SK-N-SH treated with all-trans-retinoic acid at 6 μM for 48 hours (cell line): ENCODE data around the gene MLXIP.

Experiments used
- ATAC-seq: fragments of 200-7000 bp; cut with Tn5 transposase; 3 replicates; pipeline ENCODE4 v1.9.1; 2020; ENCODE audit warnings: mild to moderate bottlenecking, moderate library complexity
- ARNTL ChIP-seq: fragments of 450-650 bp; formaldehyde crosslinking; IDR thresholded peaks from 2 replicates; pipeline ENCODE4 v1.5.0; 2020; ENCODE audit warnings: low read depth, mild to moderate bottlenecking, moderate library complexity, borderline replicate concordance
- BACH2 ChIP-seq: fragments of 250-450 bp; sonication (Bioruptor Pico); IDR thresholded peaks from 2 replicates; pipeline ENCODE4 v1.9.0; 2021; ENCODE audit warnings: mild to moderate bottlenecking, borderline replicate concordance
- CSDC2 ChIP-seq: fragments of 250-450 bp; sonication (Bioruptor Pico); IDR thresholded peaks from 2 replicates; pipeline ENCODE4 v1.5.0; 2020; ENCODE audit warnings: mild to moderate bottlenecking, moderate library complexity
- ESRRG ChIP-seq: fragments of 250-450 bp; sonication (Bioruptor Pico); IDR thresholded peaks from 2 replicates; pipeline ENCODE4 v1.6.1; 2021; ENCODE audit warnings: mild to moderate bottlenecking
- GLIS3 ChIP-seq: fragments of 250-450 bp; sonication (Bioruptor Pico); IDR thresholded peaks from 2 replicates; pipeline ENCODE4 v1.5.0; 2020; ENCODE audit warnings: mild to moderate bottlenecking, moderate library complexity
- ISL1 ChIP-seq: fragments of 250-450 bp; sonication (Bioruptor Pico); IDR thresholded peaks from 2 replicates; pipeline ENCODE4 v2.1.2; 2022; ENCODE audit warnings: mild to moderate bottlenecking, moderate library complexity
- OSR1 ChIP-seq: fragments of 250-450 bp; sonication (Bioruptor Pico); IDR thresholded peaks from 2 replicates; pipeline ENCODE4 v1.8.0; 2022; ENCODE audit warnings: moderate library complexity, mild to moderate bottlenecking, inconsistent platforms
- PPARA ChIP-seq: fragments of 250-450 bp; sonication (Bioruptor Pico); IDR thresholded peaks from 2 replicates; pipeline ENCODE4 v1.5.0; 2020; ENCODE audit warnings: mild to moderate bottlenecking, borderline replicate concordance
- RARB ChIP-seq: fragments of 250-450 bp; sonication (Bioruptor Pico); IDR thresholded peaks from 2 replicates; pipeline ENCODE4 v1.8.0; 2021; ENCODE audit warnings: mild to moderate bottlenecking, moderate library complexity
- SNAI2 ChIP-seq: fragments of 250-450 bp; sonication (Bioruptor Pico); IDR thresholded peaks from 2 replicates; pipeline ENCODE4 v1.5.0; 2020; ENCODE audit warnings: mild to moderate bottlenecking, moderate library complexity
- TCF4 ChIP-seq: fragments of 250-450 bp; sonication (Bioruptor Pico); IDR thresholded peaks from 2 replicates; pipeline ENCODE4 v1.8.0; 2021; ENCODE audit warnings: mild to moderate bottlenecking, moderate library complexity, borderline replicate concordance
- TOX ChIP-seq: fragments of 250-450 bp; sonication (Bioruptor Pico); IDR thresholded peaks from 2 replicates; pipeline ENCODE4 v1.8.0; 2021; ENCODE audit warnings: mild to moderate bottlenecking, moderate library complexity, borderline replicate concordance
- ZC3H10 ChIP-seq: fragments of 250-450 bp; sonication (Bioruptor Pico); IDR thresholded peaks from 2 replicates; pipeline ENCODE4 v1.5.1; 2021; ENCODE audit warnings: mild to moderate bottlenecking, moderate library complexity
- ZFP3 ChIP-seq: fragments of 250-450 bp; sonication (Bioruptor Pico); IDR thresholded peaks from 2 replicates; pipeline ENCODE4 v1.5.0; 2020; ENCODE audit warnings: mild to moderate bottlenecking, moderate library complexity
- ZFP30 ChIP-seq: fragments of 450-650 bp; formaldehyde crosslinking; IDR thresholded peaks from 2 replicates; pipeline ENCODE4 v1.5.0; 2022; ENCODE audit warnings: mild to moderate bottlenecking, moderate library complexity
- ZNF565 ChIP-seq: fragments of 450-650 bp; formaldehyde crosslinking; conservative IDR thresholded peaks from 2 replicates; pipeline ENCODE4 v1.5.0; 2020; ENCODE audit warnings: low read depth, mild to moderate bottlenecking, moderate library complexity
- ZNF70 ChIP-seq: fragments of 450-650 bp; formaldehyde crosslinking; IDR thresholded peaks from 2 replicates; pipeline ENCODE4 v1.5.0; 2020; ENCODE audit warnings: mild to moderate bottlenecking, moderate library complexity
- ZNF8 ChIP-seq: fragments of 450-650 bp; formaldehyde crosslinking; IDR thresholded peaks from 2 replicates; pipeline ENCODE4 v1.5.0; 2020; ENCODE audit warnings: mild to moderate bottlenecking, moderate library complexity
- TF ChIP-seq, protein P1 (sequence below): fragments of 250-450 bp; sonication (Bioruptor Pico); IDR thresholded peaks from 2 replicates; pipeline ENCODE4 v1.5.1; 2021; ENCODE audit warnings: mild to moderate bottlenecking, moderate library complexity
- TF ChIP-seq, protein P2 (sequence below): fragments of 250-450 bp; sonication (Bioruptor Pico); IDR thresholded peaks from 2 replicates; pipeline ENCODE4 v1.8.0; 2020; ENCODE audit warnings: mild to moderate bottlenecking, moderate library complexity, borderline replicate concordance
- TF ChIP-seq, protein P3 (sequence below): fragments of 250-450 bp; sonication (Bioruptor Pico); IDR thresholded peaks from 2 replicates; pipeline ENCODE4 v1.5.1; 2020; ENCODE audit warnings: low read depth, mild to moderate bottlenecking, moderate library complexity

The MLXIP gene

GRCh38 chr12:122089077-122089476 lies 10.5 kb downstream of the MLXIP start:
- TF ChIP-seq, protein P1, sequence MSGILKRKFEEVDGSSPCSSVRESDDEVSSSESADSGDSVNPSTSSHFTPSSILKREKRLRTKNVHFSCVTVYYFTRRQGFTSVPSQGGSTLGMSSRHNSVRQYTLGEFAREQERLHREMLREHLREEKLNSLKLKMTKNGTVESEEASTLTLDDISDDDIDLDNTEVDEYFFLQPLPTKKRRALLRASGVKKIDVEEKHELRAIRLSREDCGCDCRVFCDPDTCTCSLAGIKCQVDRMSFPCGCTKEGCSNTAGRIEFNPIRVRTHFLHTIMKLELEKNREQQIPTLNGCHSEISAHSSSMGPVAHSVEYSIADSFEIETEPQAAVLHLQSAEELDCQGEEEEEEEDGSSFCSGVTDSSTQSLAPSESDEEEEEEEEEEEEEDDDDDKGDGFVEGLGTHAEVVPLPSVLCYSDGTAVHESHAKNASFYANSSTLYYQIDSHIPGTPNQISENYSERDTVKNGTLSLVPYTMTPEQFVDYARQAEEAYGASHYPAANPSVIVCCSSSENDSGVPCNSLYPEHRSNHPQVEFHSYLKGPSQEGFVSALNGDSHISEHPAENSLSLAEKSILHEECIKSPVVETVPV (CRISPR knock-in tag): no peak
- TF ChIP-seq ARNTL (no peak), ZC3H10 (CRISPR knock-in tag) (no peak), SNAI2 (no peak), ZFP30 (CRISPR knock-in tag) (no peak), ESRRG (CRISPR knock-in tag) (no peak), ZNF8 (no peak), CSDC2 (CRISPR knock-in tag) (no peak), TCF4 (no peak), BACH2 (CRISPR knock-in tag) (no peak), ZNF70 (no peak)
- TF ChIP-seq, protein P2, sequence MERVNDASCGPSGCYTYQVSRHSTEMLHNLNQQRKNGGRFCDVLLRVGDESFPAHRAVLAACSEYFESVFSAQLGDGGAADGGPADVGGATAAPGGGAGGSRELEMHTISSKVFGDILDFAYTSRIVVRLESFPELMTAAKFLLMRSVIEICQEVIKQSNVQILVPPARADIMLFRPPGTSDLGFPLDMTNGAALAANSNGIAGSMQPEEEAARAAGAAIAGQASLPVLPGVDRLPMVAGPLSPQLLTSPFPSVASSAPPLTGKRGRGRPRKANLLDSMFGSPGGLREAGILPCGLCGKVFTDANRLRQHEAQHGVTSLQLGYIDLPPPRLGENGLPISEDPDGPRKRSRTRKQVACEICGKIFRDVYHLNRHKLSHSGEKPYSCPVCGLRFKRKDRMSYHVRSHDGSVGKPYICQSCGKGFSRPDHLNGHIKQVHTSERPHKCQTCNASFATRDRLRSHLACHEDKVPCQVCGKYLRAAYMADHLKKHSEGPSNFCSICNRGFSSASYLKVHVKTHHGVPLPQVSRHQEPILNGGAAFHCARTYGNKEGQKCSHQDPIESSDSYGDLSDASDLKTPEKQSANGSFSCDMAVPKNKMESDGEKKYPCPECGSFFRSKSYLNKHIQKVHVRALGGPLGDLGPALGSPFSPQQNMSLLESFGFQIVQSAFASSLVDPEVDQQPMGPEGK: no peak
- ATAC-seq: no peak

DNA sequence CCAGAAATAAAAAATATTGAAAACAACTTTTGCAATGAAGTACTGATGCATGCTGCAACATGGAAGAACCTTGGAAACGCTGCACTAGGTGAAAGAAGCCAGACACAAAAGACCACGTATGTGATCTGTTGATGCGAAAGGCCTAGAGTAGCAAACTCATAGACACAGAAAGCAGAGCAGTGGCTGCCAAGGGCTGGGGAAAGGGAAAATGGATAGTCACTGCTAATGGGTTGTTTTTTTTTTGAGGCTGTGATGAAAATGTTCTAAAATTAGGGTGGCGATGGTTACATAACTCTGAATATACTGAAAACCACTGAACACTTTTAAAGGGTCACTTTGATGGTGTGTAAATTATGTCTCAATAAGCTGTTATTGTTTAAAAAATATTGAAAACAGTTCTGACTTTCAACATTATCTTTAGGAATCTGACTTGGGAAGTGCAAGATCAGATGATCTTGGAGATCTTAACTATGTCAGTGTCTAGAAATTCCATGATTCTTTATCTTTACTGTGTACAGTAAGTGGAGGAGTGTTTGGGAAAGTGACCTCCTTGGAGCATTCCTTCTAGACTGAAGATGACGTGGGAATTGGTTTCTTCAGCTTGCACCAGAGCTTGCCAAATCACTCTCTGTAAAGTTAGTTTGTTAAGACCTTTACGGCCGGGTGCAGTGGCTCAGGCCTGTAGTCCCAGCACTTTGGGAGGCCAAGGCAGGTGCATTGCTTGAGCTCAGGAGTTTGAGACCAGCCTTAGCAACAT lies 12.4 kb downstream of the MLXIP start:
- TF ChIP-seq ISL1: 0 out of 2 replicates have a peak, but pooled peaks have one; percentile 31
- no peak for TF ChIP-seq RARB (CRISPR knock-in tag)
- ATAC-seq: peak; percentile 63

DNA sequence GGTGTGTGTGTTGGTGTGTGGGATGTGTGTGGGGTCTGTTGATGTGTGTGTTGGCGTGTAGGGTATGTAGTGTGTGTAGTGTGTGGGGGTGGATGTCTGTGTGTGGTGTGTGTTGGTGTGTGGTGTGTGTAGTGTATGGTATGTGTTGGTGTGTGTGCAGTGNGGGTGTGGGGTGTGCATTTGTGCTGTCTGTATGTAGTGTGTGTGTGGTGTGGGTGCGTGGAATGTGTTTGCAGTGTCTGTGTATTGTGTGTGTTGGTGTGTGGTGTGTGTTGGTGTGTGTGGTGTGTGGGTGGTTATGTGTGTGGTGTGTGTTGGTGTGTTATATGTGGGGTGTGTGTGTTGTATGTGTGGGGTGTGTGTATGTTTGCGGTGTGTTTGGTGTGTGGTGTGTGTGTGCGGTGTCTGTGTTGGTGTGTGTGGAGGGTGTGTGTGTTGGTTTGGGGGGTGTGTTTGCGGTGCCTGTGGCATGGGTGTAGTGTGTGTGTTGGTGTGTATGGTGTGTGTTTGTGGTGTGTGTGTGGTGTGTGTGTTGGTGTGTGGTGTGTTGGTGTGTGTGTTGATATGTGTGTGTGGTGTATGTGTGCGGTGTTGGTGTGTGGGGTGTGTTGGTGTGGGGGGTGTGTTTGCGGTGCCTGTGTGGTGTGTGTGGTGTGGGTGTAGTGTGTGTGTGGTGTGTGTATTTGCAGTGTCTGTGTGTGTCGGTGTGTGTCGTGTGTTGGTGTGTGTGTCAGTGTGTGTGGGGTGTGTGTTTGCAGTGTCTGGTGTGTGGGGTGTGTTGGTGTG lies 14.7 kb downstream of the MLXIP start:
- ATAC-seq: no peak

More for the DNA sequence above, 14.7 kb downstream of the MLXIP start:
- no peak for TF ChIP-seq BACH2 (CRISPR knock-in tag)
- no peak for TF ChIP-seq TCF4
- TF ChIP-seq ZNF70: no peak
- no peak for TF ChIP-seq SNAI2
- TF ChIP-seq ARNTL: no peak
- no peak for TF ChIP-seq GLIS3 (CRISPR knock-in tag)
- no peak for TF ChIP-seq ZNF8
- TF ChIP-seq, protein P3, sequence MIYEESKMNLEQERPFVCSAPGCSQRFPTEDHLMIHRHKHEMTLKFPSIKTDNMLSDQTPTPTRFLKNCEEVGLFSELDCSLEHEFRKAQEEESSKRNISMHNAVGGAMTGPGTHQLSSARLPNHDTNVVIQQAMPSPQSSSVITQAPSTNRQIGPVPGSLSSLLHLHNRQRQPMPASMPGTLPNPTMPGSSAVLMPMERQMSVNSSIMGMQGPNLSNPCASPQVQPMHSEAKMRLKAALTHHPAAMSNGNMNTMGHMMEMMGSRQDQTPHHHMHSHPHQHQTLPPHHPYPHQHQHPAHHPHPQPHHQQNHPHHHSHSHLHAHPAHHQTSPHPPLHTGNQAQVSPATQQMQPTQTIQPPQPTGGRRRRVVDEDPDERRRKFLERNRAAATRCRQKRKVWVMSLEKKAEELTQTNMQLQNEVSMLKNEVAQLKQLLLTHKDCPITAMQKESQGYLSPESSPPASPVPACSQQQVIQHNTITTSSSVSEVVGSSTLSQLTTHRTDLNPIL (CRISPR knock-in tag): no peak
- TF ChIP-seq ZFP3 (CRISPR knock-in tag): no peak
- TF ChIP-seq ZNF565 (CRISPR knock-in tag): no peak
- TF ChIP-seq RARB (CRISPR knock-in tag): no peak
- no peak for TF ChIP-seq ZFP30 (CRISPR knock-in tag)
- TF ChIP-seq, protein P2: no peak
- TF ChIP-seq PPARA (CRISPR knock-in tag): no peak
- no peak for TF ChIP-seq TOX (CRISPR knock-in tag)
- TF ChIP-seq, protein P1 (CRISPR knock-in tag): no peak
- no peak for TF ChIP-seq ISL1
- TF ChIP-seq OSR1 (CRISPR knock-in tag): no peak
- TF ChIP-seq CSDC2 (CRISPR knock-in tag): no peak
- TF ChIP-seq ZC3H10 (CRISPR knock-in tag): no peak
